ENCODE measurements around the gene ARL11. TPM values are rescaled to one million over a fixed set of nuclear protein-coding genes. Genes with fewer than 3 reads are reported as not detected.

Gene ARL11
- total RNA-seq, 1 donor from 2014 or later, result 0.13 TPM

- no peak for DNase-seq (ENCODE audit: low read depth, low spot score)
Observed at GRCh38 chr13:49646688-49647087, 18.4 kb downstream of the ARL11 start.

- no peak for DNase-seq (ENCODE audit: low read depth, low spot score)
Observed at GRCh38 chr13:49649244-49649962, 21.1 kb downstream of the ARL11 start.

GRCh38 chr13:49649963-49650312, 21.6 kb downstream of the ARL11 start:
- DNase-seq (ENCODE audit: low read depth, low spot score), result no peak

DNA sequence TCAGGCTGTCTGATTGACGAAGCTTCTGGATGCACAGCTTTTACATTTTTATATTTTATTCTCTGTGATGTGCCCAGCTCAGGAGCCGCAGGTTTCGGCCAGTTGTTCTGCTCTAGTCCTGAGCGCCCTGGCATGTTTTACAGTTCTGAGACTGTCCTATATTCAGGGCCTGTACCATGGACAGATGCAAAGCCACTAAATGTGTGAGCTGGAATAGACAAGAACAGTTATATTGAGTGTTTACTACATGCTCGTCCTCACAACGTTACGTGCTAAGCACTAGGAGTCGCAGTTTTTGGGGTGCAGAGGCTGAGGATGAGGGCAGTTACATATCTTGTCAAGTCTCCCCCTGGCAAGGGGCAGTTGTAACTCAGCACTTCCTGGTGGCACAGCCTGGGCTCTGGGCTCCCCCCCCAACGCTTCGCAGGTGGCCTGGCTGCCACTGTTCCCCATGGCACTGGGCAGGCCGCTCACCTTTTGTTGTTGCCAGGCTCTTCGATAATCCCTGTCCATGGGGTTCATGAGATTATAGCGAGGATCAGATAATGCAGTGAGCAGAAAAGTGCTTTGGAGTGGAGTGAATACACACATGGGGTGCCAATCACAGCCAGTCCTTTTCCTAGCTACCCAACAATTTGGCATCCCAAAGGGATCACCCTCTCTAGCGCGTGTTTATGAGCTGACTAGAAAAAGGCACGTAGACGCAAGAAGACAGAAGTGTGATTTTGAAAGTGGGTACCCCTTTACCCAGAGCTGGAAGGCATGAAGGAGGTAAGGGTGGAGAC, 23.5 kb downstream of the ARL11 start:
- DNase-seq (ENCODE audit: low read depth, low spot score), result no peak

- DNase-seq (ENCODE audit: low read depth, low spot score), result no peak
Observed at GRCh38 chr13:49652355-49653305, 24.3 kb downstream of the ARL11 start.

DNA sequence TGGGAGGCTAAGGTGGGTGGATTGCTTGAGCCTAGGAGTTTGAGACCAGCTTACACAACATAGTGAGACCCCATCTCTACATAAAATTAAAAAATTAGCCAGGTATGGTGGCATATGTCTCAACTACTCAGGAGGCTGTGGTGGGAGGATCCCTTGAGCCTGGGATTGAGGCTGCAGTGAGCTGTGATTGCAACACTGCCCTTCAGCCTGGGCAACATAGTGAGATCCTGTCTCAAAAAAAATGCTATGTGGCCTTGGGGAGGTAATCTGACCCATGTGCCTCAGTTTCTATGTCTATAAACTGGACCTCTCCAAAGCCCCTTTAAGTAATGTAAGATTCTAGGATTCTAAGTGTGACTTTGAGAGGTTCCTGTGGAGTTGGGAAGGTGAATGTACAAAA, 25.2 kb downstream of the ARL11 start:
- DNase-seq (ENCODE audit: low read depth, low spot score), result no peak

DNA sequence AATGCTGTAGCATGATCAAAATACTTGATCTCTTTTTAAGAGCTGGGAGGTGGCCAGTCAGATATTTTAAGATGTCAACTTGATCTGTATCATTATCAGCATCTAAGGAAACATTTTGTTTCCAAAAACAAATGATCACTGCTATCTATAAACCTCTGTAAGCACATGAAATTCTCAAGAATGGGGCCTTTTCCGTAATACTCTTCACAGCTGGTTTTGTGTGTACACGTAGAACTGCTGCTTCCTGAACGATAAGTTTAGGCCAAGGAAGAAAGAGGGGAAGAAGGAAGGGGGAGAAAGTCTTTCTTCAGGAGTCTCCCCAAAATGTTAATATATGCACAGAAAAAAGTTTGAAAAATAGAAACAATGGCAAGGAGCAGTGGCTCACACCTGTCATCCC, 25.7 kb downstream of the ARL11 start:
- DNase-seq (ENCODE audit: low read depth, low spot score), result no peak

GRCh38 chr13:49655906-49656305, 27.6 kb downstream of the ARL11 start:
- DNase-seq (ENCODE audit: low read depth, low spot score), result no peak

DNA sequence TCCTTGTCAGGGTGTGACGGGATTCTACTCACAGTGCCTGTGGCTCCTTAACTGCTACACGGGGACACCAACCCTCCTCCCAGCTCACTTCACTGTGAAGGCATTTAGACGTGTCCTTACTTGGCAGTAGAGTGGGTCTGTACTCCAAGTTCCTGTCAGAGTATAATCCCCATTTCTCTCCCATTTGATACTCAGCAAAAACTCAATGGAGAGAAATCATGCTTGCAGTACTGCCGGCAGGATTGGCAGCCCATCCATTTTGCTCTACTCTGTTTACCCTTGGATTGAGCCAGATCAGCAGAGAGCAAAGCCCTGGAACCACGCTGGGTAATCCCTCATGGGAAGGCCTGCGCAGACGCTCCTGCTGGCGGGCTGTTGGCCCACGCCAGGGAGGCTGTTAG, 28.9 kb downstream of the ARL11 start:
- DNase-seq (ENCODE audit: low read depth, low spot score), result no peak

DNA sequence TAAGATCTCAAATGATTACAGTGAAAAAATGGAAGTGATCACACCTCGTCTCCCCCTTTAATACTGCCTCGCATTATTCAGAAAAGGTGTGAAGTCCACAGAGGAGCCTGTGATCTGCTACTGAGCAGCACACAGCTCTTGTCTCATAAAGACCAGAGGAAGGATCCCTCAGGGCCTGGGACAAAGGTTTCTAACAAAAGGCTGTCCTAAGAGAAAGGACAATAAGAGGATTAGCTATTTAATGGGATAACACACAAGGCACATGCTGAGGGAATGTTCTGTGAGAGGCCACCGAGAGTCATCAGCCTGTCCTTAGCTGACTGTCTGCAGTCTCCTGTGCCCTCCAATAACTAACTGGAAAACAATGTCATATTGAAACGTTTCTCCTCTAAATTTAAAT, 36.3 kb downstream of the ARL11 start:
- no peak for DNase-seq (ENCODE audit: low read depth, low spot score)

DNA sequence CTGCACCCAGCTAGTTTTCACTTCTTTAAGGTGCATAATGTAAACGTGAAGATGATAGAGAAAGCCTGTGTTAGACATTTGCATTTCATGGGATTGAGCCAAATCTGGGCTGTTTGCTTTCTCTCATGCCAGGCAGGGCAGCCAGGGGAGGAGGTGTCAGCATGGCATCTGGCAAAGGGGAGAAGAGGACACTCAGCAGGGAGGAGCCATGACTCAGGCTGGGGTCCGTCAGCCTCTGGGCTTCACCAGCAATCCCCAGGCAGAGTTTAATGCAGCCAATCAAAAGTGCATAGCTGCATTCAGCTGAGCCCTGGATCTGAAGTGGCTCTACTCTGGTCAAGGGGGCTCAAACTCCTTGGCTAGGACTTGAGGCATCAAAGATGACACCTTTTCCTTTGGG, 39.5 kb downstream of the ARL11 start:
- no peak for DNase-seq (ENCODE audit: low read depth, low spot score)

- DNase-seq (ENCODE audit: low read depth, low spot score), result no peak
Observed at GRCh38 chr13:49669735-49670309, 41.5 kb downstream of the ARL11 start.

GRCh38 chr13:49670828-49671227, 42.5 kb downstream of the ARL11 start:
- DNase-seq (ENCODE audit: low read depth, low spot score), result no peak

DNA sequence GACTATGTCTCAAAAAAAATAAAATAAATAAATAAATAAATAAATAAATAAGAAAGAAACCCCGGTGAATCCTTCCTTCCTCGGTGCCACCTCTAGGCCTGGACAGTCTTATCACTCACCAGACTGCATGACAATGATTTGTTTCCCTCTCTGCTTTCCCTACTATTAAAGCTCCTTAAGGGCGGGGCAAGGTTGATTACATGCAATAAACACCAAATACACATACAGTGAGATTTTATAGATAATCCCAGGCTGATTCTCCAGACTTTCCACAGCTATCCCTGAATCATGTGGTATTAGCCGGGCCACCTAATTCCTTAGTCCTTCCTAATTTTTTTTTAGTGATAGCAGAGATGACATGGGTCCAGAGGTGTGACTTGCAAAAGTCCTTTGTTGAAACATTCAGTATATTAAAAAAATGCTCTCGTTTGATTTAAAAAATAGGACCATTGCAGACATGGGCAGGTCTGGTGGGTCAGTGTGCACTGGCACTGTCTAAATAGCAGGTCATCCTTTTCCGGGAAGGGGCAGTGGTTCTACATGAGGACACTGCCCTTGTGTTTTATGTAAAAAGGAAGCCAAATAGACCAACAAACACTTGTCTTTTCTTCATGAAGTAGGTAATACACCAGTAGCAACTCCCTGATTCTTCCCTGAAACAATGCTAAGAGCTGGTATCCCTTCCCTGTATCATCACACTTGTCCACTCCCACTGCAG, 48.4 kb downstream of the ARL11 start:
- no peak for DNase-seq (ENCODE audit: low read depth, low spot score)

- no peak for DNase-seq (ENCODE audit: low read depth, low spot score)
Observed at GRCh38 chr13:49678191-49678914, 50.0 kb downstream of the ARL11 start.

GRCh38 chr13:49679246-49679645, 50.9 kb downstream of the ARL11 start:
- no peak for DNase-seq (ENCODE audit: low read depth, low spot score)

- no peak for DNase-seq (ENCODE audit: low read depth, low spot score)
Observed at GRCh38 chr13:49681842-49682435, 53.6 kb downstream of the ARL11 start.
